ENCODE measurements around the gene SCEL.

The SCEL gene

GRCh38 chr13:77691871-77692270, 156.4 kb downstream of the SCEL start:
- no peak for DNase-seq

DNA sequence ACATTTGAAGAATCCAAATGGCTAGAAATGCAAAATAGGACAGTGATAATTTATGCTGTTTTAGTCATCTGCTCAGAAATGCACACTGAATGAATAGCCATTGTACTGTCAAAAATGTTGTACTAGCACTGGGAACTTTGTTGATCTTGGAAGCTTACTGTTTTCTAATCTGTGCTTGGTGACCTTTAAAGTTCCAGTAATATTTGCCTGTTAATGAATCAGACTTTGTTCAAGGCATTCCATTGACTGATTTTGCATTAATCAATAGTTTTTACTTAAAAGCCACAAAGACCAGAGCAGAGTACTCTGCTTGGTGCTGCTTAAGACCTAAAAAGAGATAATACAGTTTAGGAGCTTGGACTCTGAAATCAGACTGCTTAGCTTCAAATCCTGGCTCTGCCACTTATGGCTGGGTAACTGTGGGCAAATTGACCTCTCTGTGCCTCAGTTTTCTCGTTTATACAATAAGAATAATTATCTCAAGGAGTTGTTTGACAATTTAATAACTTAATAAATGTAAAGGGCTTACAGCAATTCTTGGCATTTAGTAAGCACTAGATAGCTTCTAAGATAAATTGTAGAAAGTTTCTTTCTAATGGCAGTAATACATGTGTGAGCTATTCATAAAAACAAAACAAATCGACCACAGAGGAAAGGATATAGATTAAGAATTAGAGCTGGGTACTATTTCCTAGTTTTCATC, 157.4 kb downstream of the SCEL start:
- no peak for DNase-seq

DNA sequence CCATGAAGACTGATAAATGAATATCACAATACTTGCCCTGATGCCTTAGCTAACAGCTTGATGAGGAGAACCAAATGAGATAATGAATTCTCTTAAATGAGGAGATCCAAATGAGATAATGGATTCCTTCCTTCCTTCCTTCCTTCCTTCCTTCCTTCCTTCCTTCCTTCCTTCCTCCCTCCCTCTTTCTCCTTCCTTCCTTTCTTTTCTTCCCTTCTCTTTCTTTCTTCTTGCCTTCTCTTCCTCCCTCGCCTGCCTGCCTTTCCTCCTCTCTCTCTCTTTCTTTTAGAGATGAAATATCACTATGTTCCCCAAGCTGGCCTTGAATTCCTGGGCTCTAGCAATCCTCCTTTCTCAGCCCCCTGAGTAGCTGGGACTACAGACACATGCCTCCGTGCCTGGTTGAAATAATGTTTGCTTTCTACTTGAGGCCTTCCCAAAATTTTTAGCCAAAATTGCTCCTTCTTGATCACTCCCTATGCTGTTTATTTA, 158.0 kb downstream of the SCEL start:
- no peak for DNase-seq
